ENCODE results near the gene RPS15. TPM values are rescaled to one million over a fixed set of nuclear protein-coding genes. Genes with fewer than 3 reads are reported as not detected.

Gene RPS15
- 2,046 and 3,043 TPM in 2 replicates for total RNA-seq

DNA sequence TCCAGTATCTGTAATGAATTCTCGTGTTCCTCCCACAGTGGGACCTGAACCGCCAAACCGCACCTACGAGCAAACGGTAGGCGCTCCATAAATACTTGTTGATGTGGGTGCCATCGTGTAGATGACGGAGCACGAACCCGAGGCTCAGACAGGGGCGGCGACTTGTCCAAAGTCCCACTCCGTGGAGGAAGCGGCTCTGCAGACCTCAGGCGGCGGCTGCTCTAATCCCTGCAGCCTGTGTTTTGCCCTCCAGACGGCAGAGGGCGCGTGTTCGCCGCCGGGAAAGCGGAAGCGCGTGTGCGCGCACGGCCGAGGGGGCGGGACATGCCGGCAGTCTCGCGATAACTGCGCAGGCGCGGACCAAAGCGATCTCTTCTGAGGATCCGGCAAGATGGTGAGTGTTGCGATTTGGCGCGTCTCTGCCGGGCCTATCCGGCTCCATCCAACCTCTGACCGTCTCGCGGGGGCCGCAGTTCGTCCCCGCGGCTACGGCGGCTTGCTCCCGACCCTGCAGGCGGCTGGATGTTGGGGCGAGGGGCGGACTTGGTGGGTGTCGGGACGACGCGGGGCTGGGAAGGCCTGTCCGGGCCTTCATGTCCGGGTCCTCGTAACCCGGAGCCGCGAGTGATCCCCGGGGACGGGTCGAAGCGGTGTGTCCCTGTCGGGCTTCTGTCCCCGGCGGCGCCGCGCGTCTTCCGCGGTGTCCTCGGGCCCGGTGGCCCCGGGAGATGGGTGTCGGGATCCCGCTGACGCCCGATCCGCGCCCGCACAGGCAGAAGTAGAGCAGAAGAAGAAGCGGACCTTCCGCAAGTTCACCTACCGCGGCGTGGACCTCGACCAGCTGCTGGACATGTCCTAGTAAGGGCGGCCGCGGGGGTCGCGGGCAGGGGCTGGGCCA lies at the start of gene RPS15:
Gene RPS15, plus strand, starts transcription at position 362 of the 898 bp plus-strand sequence. Its CDS starts 30 bp downstream, at position 392.

GRCh38 chr19:1401138-1401888 lies 36.9 kb upstream of the RPS15 start, which contains the start of gene GAMT:
GAMT (minus strand) TSS chr19:1401542; CDS start chr19:1401476, 66 bp downstream.

DNA sequence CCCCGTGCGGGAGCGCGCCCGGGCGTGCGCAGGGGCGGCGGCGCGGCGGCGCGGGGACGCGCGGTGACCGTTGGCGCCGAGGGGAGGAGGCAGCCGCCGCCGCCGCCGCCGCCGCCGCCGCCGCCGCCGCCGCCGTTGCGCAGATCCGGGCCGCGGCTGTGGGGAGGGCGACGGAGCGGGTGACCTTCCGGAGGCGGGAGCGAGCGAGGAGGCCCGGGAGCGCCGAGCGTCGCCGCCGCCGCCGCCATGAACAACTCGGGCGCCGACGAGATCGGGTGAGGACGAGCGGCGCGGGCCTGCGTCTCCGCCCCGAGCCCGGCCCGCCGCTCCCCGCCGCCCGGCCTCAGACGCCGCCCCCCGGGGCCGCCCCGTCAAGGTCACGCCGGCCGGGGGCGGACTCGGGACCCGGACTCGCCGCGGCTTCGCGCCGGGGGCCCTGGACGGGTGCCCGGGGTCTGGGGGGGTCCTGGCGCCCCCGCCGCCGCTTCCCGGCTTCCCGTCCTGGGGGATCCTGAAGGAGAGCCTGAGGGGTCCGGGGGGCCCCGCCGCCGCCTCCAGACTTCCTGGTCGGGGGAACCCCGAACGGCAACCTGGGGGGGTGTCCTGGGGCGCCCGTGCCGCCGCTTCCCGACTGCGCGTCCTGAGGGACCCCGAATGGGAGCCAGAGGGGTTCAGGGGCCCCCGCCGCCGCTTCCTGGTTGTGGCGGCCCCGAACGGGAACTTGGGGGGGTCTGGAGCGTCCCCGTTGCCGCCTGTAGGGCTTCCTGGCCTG lies 30.5 kb upstream of the RPS15 start, which contains the start of gene DAZAP1:
Gene DAZAP1, plus strand, starts transcription at position 59 of the 772 bp plus-strand sequence. Its CDS starts 188 bp downstream, at position 247.

DNA sequence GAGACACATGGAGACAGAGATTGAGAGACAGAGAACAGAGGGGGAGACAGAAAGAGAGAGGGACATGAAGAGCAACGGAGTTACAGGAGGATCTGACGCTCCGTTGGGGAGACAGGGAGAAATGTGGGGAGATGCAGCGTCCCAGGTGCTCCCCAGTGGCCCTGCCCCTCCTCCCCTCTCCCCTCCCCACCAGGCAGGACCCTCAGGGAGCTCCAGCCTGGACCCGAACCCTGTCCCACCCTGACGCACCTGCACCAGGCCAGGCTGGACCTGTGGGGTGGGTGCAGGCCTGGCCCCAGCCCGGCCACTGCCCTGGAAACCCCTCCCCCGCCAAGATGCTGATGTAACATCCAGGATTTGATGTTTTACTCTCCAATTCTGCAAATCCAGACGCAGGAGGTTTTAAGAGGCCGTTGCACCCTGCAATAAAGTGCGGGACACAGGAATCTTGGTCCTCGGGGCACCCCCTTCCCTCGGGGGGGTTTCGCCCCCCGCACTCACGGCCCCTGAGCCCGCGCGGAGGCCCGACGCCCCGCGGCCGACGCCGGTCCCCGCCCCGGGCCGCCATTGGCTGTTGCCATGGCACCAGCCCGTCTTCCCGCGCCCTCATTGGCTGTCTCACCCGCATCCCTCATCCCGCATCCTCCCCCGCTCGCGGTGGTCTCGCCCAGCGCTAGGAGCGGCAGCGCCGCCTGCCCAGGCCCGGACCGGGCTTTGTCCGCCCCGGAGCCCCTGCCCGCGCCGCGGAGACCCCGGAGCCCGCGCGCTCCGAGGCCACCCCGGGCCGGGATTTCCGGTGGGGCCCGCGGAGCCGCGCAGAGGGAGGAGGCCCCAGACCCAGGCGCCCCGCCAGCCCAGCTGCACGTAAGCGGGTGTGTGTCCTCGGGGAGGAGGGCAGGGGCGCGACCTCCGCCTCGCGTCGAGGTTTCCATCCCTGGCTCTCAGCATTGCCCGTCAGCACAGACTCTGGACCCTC lies 11.6 kb downstream of the RPS15 start, which contains the start of gene APC2:
Gene APC2, plus strand, starts transcription at position 655 of the 976 bp plus-strand sequence. CDS start 2,881 bp downstream, outside the sequence.

GRCh38 chr19:1478934-1479707 lies 40.9 kb downstream of the RPS15 start, which contains the start of gene C19orf25:
C19orf25 (minus strand) TSS chr19:1479215; CDS start chr19:1478903, 312 bp downstream.

Other genes starting within 250 kb of the RPS15 start
- 51.6 and 71.1 TPM in 2 replicates for gene STK11, start 232.6 kb upstream of the RPS15 start, total RNA-seq
- 3.3 and 5.3 TPM in 2 replicates for gene CBARP, start 200.4 kb upstream of the RPS15 start, total RNA-seq
- gene ATP5F1D, start 196.6 kb upstream of the RPS15 start, total RNA-seq, result 86.9 and 99.1 TPM in 2 replicates
- gene MIDN, start 189.8 kb upstream of the RPS15 start, total RNA-seq, result 30.0 and 35.2 TPM in 2 replicates
- gene CIRBP, start 169.1 kb upstream of the RPS15 start, total RNA-seq, result 265 and 266 TPM in 2 replicates
- gene FAM174C, start 162.9 kb upstream of the RPS15 start, total RNA-seq, result 68.3 and 69.5 TPM in 2 replicates
- not detected in 2 replicates for gene EFNA2, start 152.5 kb upstream of the RPS15 start, total RNA-seq
- 74.5 and 93.4 TPM in 2 replicates for gene NDUFS7, start 54.5 kb upstream of the RPS15 start, total RNA-seq
- 52.0 and 87.9 TPM in 2 replicates for gene GAMT, start 36.9 kb upstream of the RPS15 start, total RNA-seq
- 34.8 and 39.7 TPM in 2 replicates for gene DAZAP1, start 30.8 kb upstream of the RPS15 start, total RNA-seq
- gene APC2, start 11.7 kb downstream of the RPS15 start, total RNA-seq, result 0.12 and 0.26 TPM in 2 replicates
- 33.8 and 60.8 TPM in 2 replicates for gene C19orf25, start 40.8 kb downstream of the RPS15 start, total RNA-seq
- gene PCSK4, start 52.0 kb downstream of the RPS15 start, total RNA-seq, result 0.12 and 1.0 TPM in 2 replicates
- gene REEP6, start 52.8 kb downstream of the RPS15 start, total RNA-seq, result 6.1 and 12.4 TPM in 2 replicates
- 8.8 and 14.8 TPM in 2 replicates for gene ADAMTSL5, start 74.6 kb downstream of the RPS15 start, total RNA-seq
- not detected in 2 replicates for gene PLK5, start 85.7 kb downstream of the RPS15 start, total RNA-seq
- 40.6 and 46.9 TPM in 2 replicates for gene MEX3D, start 129.9 kb downstream of the RPS15 start, total RNA-seq
- 106 and 111 TPM in 2 replicates for gene MBD3, start 154.5 kb downstream of the RPS15 start, total RNA-seq
- gene UQCR11, start 167.1 kb downstream of the RPS15 start, total RNA-seq, result 75.7 and 111 TPM in 2 replicates
- 102 and 115 TPM in 2 replicates for gene TCF3, start 214.2 kb downstream of the RPS15 start, total RNA-seq

All from pericardium fibroblast (primary cell).